Stimulated activated CD8-positive, alpha-beta memory T cell treated with anti-CD3 and anti-CD28 coated beads, Interleukin-7, amount 100 ng/mL, for 24 hours (primary cell): ENCODE measurements around the gene RNF223.
"Not testable (repeated sequence)": the region's sequence is repeated elsewhere in the genome, so short reads cannot be mapped to it uniquely, and the experiment has no call there.

ENCODE experiments used
- DNase-seq: peaks from one replicate; pipeline ENCODE4 v3.0.0-alpha.2; 2020; ENCODE audit warnings: low read depth

Gene RNF223

GRCh38 chr1:1059494-1060280 lies 14.4 kb downstream of the RNF223 start:
- peak; percentile 87 for DNase-seq

- no peak for DNase-seq
Observed at GRCh38 chr1:1058921-1059493, 15.1 kb downstream of the RNF223 start.

DNA sequence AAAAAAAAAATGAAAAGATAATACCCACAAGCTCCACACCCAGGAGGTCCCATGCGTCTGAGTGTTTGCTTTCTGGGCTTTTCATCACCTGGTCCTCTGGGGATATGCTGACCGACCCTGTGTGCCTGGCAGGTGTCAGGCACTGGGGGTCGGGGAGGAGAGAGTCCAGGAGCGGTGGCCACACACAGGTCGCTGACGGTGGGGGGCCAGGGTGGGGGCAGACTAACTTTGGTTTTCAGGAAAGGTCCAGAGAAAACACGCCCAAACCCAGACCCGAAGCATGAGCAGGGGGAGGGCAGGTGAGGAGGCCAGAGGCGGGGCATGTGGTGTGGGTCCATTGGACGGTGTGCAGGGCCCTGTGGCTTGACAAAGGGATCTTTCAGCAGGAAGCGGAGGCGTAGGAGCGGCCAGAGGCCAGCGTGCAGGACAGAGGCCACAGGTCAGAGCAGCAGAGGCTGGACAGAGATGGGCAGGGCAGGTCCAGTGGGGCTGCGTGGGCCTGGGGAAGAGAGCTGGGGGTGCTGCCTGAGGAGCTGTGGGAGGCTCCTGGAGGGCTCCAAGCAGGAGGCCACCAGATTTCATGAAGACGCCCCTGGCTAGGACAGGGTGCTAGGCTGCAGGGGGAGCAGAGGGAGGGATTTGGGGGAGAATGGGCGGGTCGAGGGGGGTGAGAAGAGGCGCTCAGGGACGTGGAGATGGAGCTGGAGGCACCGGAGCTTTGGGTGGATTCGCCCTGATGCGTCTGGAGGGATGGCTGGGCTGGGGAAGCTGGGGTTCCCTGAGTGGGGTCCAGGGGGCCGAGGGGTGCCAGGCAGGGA lies 15.8 kb downstream of the RNF223 start:
- DNase-seq = no peak

- DNase-seq = not testable (repeated sequence)
Observed at GRCh38 chr1:1057769-1058087, 16.4 kb downstream of the RNF223 start.

DNA sequence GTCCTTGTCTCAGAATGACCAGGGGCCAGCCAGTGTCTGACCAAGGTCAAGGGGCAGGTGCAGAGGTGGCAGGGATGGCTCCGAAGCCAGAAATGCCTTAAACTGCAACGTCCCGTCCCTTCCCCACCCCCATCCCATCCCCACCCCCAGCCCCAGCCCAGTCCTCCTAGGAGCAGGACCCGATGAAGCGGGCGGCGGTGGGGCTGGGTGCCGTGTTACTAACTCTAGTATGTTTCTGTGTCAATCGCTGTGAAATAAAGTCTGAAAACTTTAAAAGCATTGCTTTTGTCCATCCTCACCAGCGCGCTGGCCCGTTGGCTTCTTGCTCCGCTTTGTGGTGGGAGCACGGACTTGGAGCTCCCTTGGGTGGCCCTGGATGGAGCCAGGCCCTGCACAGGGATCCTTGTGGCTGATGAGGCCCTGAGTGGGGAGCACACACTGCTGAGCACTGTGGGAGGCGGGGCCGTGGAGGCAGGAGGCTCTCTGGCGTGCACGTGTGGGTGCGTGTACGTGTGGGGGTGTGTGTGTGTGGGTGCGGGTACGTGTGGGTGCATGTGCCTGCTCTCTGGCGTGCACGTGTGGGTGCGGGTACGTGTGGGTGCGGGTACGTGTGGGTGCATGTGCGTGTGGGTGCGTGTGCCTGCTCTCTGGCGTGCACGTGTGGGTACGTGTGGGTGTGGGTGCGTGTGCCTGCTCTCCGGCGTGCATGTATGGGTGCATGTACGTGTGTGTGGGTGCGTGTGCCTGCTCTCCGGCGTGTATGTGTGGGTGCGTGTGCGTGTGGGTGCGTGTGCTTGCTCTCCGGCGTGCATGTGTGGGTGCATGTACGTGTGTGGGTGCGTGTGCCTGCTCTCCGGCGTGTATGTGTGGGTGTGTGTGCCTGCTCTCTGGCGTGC lies 18.0 kb downstream of the RNF223 start:
- no peak for DNase-seq

DNA sequence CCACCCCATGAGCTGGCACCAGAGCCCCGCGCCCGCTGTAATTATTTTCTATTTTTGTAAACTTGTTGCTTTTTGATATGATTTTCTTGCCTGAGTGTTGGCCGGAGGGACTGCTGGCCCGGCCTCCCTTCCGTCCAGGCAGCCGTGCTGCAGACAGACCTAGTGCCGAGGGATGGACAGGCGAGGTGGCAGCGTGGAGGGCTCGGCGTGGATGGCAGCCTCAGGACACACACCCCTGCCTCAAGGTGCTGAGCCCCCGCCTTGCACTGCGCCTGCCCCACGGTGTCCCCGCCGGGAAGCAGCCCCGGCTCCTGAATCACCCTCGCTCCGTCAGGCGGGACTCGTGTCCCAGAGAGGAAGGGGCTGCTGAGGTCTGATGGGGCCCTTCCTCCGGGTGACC lies 19.1 kb downstream of the RNF223 start:
- DNase-seq = no peak

DNA sequence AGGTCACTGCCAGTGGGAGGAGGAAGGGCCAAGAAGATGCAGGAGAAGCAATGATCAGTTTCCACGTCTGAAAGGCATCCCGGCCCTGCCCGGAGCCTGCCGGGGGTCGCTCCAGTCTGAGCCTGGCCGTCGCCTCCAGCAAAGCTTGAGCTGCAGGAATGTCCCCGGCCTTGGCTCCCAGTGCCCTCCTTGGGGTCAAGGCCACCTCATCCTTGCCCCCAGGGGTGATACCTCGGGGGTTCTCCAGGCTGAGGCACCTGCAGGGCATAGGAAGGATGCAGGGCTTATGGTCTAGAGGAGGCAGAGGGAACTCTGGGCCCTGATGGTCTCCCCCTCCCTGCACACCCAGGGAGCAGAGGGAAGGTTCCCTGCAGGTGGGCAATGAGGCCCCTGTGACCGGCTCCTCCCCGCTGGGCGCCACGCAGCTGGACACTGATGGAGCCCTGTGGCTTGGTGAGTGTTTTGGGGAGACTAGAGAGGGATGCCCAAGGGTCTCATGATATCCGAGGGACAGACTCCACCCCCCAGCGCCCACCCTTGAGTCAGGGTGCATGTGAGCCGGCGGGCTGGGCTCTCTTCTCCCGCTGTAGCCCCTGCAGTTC lies 19.9 kb downstream of the RNF223 start:
- DNase-seq = no peak

- no peak for DNase-seq
Observed at GRCh38 chr1:1053682-1054081, 20.4 kb downstream of the RNF223 start.

DNA sequence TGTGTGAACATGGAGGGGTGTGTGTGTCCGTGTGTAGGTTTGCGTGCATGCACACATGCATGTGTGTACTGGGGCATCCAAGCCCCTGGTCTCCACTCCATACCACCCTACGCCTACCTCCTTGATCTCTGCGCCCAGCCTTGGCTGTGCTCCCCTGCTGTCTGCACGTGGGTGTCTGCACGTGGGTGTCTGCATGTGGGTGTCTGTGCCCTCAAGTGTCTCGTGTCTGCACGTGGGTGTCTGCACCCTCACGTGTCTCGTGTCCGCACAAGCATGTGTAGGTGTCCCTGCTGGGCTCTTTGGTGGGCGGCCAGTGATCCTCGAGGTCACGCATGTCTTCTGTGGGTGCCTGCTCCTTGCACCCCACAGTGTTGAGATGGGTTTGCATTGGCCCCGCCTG lies 21.1 kb downstream of the RNF223 start:
- DNase-seq = no peak

DNA sequence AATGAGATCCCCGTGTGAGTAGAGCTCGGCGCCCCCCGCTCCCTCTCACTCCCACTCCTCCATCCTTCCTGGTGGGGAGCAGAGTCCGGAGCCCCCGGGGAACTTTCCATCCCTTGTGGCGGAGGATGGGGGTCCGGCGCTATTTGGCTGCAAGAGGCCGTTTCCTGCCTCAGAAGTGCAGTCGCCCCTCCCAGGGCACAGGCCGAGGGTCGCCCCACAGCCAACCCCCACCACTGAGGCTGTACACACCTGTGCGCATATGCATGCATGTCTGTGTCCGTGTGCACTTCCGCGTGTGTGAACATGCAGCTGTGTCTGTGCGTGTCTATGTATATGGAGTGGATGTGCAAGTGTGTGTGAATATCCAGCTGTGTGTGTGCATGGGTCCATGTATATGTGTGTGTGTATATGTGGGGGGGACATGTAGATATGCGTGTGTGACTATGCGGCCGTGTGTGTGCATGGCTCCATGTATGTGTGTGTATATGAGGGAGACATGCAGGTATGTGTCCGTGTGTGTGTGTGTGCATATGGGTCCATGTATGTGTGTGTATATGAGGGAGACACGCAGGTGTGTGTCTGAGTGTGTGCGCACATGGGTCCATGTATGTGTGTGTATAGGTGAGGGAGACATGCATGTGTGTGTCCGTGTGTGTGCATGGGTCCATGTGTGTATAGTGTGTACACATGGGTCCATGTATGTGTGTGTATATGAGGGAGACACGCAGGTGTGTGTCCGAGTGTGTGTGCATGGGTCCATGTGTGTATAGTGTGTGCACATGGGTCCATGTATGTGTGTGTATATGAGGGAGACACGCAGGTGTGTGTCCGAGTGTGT lies 21.9 kb downstream of the RNF223 start:
- DNase-seq = no peak

GRCh38 chr1:1051127-1051810 lies 22.8 kb downstream of the RNF223 start:
- no peak for DNase-seq

DNA sequence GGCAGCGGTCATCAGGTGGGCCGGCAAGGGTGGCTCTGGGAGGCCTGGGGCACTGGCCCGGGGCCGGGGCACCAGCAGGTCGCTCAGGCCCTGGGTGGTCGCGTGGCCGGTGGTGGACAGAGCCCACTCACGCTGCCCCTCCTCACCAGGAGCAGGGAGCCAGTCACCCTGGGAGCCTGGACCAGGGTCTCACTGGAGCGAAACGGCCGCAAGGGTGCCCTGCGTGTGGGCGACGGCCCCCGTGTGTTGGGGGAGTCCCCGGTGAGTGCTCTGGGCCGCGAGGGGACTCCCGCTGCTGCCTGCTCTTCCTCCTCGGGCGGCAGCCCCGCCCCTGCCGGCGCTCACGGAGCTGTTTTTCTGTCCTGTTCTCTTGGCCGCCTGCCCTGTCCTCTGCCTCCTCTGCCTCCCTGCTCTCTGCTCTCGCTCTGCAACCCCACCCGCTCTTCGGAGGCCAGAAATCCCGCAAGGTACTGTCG lies 23.5 kb downstream of the RNF223 start:
- no peak for DNase-seq

DNA sequence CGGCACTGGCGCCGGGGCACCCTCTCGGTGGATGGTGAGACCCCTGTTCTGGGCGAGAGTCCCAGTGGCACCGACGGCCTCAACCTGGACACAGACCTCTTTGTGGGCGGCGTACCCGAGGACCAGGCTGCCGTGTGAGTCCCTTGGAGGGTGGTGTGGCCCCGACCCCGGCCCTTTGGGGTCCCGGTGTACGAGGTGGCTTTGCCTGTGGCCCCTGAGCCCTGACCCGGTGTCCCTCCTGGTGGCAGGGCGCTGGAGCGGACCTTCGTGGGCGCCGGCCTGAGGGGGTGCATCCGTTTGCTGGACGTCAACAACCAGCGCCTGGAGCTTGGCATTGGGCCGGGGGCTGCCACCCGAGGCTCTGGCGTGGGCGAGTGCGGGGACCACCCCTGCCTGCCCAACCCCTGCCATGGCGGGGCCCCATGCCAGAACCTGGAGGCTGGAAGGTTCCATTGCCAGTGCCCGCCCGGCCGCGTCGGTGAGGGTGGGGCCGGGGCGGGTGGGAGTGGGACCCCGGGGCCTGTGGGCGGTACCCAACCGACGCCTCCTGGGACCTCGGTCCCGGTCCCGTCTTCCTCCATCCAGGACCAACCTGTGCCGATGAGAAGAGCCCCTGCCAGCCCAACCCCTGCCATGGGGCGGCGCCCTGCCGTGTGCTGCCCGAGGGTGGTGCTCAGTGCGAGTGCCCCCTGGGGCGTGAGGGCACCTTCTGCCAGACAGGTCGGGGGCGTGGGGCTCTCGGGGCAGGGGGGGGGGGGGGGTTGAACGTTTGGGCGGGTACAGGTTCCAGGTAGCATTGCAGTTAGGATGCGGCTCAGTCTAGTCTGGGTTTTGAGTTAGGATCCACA lies 24.6 kb downstream of the RNF223 start:
- DNase-seq = no peak

- DNase-seq = no peak
Observed at GRCh38 chr1:1048765-1049164, 25.3 kb downstream of the RNF223 start.

- no peak for DNase-seq
Observed at GRCh38 chr1:1047963-1048362, 26.1 kb downstream of the RNF223 start.

DNA sequence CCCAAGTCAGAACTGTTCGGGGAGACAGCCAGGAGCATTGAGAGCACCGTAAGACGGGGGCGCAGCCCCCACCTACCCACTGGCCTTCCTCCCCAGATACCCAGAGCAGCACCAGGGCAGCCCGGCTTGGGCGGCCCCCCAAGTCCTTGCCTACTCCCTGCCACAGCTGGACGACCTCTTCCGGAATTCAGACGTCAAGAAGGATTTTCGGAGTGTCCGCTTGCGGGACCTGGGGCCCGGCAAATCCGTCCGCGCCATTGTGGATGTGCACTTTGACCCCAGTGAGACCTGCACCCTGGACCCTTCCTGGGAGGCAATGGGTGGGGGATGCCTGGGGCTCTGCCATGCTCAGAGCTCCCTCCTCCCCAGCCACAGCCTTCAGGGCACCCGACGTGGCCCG lies 26.7 kb downstream of the RNF223 start:
- no peak for DNase-seq

DNA sequence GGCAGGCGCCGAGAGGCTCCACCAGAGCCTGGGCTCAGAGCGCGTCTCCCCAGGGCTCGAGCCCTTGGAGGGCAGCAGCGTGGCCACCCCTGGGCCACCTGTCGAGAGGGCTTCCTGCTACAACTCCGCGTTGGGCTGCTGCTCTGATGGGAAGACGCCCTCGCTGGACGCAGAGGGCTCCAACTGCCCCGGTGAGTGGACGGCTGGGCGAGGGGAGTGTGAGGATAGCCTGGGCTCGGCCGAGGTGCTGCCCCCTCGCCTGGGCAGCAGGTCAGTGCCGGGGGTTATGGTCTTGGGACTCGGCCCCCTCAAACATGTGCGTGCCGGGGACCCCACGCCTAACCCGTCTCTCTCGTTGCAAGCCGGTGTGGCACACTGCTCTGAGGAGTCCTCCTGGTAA lies 27.3 kb downstream of the RNF223 start:
- no peak for DNase-seq

DNA sequence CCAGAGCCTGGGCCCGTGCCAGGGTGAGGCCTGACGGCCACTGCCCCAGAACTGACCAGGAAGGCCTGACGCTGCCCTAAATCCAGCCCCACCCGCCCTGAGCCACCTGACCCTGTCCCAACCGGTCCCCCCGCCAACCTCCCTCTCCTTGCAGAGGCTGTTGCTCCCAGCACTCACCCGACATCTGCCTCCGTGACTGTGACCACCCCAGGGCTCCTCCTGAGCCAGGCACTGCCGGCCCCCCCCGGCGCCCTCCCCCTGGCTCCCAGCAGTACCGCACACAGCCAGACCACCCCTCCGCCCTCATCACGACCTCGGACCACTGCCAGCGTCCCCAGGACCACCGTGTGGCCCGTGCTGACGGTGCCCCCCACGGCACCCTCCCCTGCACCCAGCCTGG lies 27.9 kb downstream of the RNF223 start:
- DNase-seq = no peak

- no peak for DNase-seq
Observed at GRCh38 chr1:1045129-1045528, 29.0 kb downstream of the RNF223 start.
